HG03280 (cell line): ENCODE results near the gene HBA1.
"Not testable (repeated sequence)": the region's sequence is repeated elsewhere in the genome, so short reads cannot be mapped to it uniquely, and the experiment has no call there.

Experiments used
- ATAC-seq: cut with Tn5 transposase; IDR thresholded peaks from one replicate; pipeline ENCODE4 v1.9.1; 2021; ENCODE audit warnings: mild to moderate bottlenecking, moderate library complexity; ENCODE audit not compliant: unreplicated experiment

HBA1 gene

DNA sequence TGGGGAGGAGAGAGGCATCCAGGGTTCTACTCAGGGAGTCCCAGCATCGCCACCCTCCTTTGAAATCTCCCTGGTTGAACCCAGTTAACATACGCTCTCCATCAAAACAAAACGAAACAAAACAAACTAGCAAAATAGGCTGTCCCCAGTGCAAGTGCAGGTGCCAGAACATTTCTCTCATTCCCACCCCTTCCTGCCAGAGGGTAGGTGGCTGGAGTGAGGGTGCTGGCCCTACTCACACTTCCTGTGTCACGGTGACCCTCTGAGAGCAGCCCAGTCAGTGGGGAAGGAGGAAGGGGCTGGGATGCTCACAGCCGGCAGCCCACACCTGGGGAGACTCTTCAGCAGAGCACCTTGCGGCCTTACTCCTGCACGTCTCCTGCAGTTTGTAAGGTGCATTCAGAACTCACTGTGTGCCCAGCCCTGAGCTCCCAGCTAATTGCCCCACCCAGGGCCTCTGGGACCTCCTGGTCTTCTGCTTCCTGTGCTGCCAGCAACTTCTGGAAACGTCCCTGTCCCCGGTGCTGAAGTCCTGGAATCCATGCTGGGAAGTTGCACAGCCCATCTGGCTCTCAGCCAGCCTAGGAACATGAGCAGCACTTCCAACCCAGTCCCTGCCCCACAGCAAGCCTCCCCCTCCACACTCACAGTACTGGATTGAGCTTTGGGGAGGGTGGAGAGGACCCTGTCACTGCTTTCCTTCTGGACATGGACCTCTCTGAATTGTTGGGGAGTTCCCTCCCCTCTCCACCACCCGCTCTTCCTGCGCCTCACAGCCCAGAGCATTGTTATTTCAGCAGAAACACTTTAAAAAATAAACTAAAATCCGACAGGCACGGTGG, 2.3 kb upstream of the HBA1 start:
- not testable (repeated sequence) for ATAC-seq

GRCh38 chr16:175011-175949, 1.2 kb upstream of the HBA1 start:
- no peak for ATAC-seq

DNA sequence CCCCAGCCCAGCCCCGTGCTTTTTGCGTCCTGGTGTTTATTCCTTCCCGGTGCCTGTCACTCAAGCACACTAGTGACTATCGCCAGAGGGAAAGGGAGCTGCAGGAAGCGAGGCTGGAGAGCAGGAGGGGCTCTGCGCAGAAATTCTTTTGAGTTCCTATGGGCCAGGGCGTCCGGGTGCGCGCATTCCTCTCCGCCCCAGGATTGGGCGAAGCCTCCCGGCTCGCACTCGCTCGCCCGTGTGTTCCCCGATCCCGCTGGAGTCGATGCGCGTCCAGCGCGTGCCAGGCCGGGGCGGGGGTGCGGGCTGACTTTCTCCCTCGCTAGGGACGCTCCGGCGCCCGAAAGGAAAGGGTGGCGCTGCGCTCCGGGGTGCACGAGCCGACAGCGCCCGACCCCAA, 474 bp upstream of the HBA1 start:
- not testable (repeated sequence) for ATAC-seq

GRCh38 chr16:177394-177822, 928 bp downstream of the HBA1 start:
- no peak for ATAC-seq

DNA sequence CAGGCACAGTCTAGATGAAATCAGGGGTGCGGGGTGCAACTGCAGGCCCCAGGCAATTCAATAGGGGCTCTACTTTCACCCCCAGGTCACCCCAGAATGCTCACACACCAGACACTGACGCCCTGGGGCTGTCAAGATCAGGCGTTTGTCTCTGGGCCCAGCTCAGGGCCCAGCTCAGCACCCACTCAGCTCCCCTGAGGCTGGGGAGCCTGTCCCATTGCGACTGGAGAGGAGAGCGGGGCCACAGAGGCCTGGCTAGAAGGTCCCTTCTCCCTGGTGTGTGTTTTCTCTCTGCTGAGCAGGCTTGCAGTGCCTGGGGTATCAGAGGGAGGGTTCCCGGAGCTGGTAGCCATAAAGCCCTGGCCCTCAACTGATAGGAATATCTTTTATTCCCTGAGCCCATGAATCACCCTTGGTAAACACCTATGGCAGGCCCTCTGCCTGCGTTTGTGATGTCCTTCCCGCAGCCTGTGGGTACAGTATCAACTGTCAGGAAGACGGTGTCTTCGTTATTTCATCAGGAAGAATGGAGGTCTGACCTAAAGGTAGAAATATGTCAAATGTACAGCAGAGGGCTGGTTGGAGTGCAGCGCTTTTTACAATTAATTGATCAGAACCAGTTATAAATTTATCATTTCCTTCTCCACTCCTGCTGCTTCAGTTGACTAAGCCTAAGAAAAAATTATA, 1.6 kb downstream of the HBA1 start:
- ATAC-seq, result no peak

GRCh38 chr16:178668-179015, 2.2 kb downstream of the HBA1 start:
- no peak for ATAC-seq

DNA sequence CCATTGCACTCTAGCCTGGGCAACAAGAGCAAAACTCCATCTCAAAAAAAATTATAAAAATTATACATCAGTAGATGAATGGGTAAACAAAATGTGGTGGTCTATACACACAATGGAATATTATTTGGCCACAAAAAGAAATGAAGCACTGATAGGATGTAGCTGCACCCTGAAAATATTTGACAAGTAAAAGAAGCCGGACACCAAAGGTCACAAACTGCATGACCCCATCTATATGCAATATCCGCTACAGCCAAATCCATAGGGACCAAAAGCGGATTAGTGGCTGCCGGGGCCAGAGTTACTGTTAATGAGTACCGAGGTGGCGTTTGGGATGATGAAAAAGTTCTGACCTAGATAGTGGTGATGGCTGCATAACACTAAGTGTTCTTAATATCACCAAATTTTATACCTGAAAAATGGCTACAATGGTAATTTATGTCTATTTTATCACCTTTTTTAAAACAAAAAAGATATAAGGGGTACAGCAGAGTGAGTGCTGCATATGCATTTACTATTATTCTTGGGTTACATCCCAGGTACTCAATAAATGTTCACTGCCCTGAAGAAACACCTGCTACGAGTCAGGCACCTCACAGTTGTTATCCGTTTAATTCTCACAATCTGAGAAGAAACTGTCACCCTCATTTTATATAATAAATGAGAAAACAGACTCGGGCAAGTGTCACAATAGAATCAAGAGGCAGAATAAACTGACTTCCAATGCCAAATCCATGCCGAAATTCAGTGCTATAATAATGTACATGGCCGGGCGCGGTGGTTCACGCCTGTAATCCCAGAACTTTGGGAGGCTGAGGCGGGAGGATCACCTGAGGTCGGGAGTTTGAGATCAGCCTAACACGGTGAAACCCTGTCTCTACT, 3.0 kb downstream of the HBA1 start:
- no peak for ATAC-seq

DNA sequence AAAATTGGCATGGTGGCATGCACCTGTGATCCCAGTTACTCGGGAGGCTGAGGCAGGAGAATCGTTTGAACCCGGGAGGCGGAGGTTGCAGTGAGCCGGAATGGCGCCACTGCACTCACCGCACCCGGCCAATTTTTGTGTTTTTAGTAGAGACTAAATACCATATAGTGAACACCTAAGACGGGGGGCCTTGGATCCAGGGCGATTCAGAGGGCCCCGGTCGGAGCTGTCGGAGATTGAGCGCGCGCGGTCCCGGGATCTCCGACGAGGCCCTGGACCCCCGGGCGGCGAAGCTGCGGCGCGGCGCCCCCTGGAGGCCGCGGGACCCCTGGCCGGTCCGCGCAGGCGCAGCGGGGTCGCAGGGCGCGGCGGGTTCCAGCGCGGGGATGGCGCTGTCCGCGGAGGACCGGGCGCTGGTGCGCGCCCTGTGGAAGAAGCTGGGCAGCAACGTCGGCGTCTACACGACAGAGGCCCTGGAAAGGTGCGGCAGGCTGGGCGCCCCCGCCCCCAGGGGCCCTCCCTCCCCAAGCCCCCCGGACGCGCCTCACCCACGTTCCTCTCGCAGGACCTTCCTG, 3.7 kb downstream of the HBA1 start, which contains the start of gene HBQ1:
HBQ1 (plus strand) TSS at position 359 of the 575 bp plus-strand sequence; CDS start at position 387, 28 bp downstream.
- ATAC-seq, result no peak

DNA sequence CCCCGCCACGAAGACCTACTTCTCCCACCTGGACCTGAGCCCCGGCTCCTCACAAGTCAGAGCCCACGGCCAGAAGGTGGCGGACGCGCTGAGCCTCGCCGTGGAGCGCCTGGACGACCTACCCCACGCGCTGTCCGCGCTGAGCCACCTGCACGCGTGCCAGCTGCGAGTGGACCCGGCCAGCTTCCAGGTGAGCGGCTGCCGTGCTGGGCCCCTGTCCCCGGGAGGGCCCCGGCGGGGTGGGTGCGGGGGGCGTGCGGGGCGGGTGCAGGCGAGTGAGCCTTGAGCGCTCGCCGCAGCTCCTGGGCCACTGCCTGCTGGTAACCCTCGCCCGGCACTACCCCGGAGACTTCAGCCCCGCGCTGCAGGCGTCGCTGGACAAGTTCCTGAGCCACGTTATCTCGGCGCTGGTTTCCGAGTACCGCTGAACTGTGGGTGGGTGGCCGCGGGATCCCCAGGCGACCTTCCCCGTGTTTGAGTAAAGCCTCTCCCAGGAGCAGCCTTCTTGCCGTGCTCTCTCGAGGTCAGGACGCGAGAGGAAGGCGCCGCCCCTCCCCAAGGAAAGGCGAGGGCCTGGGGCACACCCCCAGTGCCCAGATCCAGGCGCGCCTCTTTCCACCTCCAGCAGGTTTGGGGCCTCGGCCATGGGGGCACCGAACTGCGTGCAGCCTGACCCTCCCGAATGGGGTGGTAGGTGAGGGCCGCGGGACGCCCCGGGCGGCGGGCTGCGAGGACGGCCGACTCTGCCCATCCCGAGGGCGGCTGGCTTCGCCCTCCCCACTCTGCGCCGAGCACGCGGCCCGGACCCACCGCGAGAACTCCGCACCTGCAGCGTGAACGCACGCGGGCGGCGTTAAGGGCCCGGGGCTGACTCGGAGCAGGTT, 4.4 kb downstream of the HBA1 start:
- no peak for ATAC-seq

DNA sequence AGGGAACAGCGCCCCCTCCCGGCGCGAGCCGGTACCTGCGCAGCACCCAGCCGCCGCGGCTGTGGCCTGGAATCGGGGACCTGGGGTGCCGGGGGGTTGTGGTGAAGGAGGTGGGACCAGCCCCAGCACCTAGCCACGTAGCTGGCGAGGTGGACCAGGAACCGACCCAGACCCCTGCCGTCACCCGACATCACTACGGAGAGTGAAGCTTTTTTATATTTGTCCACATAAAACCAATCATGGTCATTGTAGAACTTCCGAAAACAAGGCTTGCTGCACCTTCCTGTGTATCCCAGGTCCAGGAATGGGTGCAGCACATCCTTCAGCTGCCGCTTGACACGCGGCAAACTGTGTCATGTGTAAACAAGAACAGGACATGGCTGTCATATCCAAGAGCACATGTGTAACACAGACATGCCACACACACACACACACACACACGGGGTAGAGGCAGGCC, 5.1 kb downstream of the HBA1 start:
- no peak for ATAC-seq

DNA sequence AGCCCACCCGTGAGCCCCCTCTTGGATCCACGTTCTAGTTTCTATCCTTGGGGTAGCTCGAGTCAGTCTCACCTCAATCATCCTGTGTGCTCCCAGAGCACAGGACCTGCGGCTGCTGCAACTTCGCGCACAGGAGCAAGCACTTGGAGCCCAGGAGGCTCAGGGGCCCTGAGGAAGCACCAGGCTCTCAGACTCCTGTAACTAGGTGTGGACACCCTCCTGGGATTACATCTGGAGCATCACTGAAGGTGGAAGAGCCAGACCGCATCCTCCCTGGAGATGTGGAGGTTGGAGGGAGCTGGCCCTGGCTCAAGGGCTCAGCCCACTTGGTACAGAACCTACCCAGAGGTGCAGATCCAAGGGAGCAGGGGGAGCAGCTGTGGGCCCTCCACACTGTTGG, 6.5 kb downstream of the HBA1 start:
- ATAC-seq, result no peak

DNA sequence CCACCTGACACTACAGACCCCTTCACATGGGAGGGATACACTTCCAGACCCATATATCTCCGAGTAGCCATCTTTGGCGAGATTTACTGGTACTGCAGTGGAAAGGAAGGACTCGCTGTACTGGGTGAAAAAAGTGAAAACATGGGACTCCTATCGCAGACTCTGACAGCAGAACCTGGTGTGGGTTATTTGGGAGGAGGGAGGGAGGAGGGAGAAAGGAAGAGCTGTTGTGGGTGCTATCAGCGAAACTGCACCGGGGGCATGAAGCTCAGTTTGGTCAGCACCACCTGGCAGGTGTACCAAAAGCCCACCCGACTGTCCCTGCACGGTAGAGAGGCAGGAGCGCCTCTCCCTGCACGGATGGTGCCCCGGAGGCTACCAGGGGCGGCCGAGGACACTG, 8.7 kb downstream of the HBA1 start:
- no peak for ATAC-seq

- no peak for ATAC-seq
Observed at GRCh38 chr16:185691-186090, 9.2 kb downstream of the HBA1 start.

DNA sequence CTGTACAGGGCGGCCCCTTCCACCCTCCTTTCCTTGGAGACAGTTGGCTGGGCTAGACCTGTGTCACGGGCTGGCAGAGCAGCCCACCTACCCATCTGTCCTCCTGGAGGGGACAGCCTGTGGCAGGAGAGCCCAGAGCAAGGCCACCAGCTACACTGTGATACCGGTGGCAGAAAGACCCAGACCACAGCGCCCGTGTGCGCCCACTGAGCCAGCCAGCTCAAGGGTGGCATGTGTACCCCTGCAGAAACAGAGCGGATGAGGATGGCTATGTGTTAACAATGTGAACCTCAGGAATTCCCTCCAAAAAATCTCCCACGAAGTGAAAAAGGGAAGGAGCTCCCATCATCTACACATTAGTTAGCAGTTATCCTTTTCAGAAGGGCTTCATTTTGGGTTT, 10.8 kb downstream of the HBA1 start:
- no peak for ATAC-seq

GRCh38 chr16:188674-189073, 12.2 kb downstream of the HBA1 start:
- ATAC-seq, result no peak

DNA sequence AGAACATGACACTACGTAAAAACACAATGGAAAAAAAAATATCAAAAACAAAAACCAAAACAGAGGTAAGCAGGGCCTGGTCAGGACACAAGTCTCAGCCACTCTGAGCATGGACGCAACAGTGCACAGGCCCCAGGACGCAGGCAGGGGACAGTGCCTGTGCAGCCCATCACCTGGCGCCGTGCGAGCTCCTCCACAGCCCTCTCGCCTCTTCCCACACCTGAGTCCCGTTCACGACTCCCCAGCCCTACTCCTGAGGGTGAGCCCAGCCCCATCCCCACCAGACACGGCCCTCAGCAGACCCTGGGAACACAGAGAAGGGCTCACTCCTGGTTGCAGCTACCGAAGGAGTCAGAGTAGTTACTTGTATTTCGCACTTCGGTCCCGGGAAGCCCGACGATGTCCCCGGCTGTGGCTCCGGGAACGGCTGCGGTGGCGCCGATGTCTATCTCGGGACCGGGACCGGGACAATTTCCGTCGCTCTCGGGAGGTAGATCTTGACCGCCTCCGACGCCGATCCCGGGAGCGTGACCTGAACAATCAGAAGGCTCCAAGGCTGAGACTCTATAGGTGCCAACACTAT, 13.2 kb downstream of the HBA1 start:
- ATAC-seq, result no peak

DNA sequence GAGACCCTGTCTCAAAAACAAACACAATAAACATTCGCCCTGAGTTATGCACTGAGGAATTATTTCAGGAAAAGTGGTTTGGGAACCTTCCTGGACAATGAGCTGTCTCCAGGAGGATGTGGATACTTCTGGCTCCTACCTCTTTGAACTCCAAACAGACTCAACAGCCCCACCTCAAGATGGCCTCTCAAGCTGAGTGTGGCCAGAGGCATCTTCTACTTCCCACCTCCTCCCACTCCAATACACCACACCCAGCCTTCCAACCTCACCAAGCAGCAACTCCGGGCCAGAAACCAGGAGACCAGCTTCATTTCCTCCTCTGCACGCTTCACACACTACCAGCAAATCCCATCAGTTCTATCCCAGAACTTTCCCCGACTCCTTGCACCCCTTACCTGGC, 15.4 kb downstream of the HBA1 start:
- ATAC-seq, result no peak

DNA sequence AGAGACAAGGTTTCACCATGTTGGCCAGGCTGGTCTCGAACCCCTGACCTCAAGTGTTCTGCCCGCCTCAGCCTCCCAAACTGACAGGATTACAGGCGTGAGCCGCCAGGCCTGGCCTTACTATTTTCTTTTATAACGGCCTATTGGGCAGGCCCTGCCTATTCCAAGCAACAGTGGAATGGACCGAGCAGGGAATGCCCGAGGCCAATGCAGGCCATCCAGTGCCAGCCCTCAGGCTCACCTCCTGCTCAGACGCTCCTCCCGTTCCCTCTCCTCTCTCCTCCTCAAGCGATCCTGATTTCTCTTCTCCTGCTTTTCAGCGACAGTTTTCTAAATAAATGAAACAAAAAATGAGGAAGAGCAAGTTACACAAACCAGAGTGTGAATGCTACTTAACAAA, 16.2 kb downstream of the HBA1 start:
- no peak for ATAC-seq
